H9 (cell line): ENCODE measurements around the gene FGA. TPM values are rescaled to one million over a fixed set of nuclear protein-coding genes. Genes with fewer than 3 reads are reported as not detected.

Experiments used
- DNase-seq: peaks from one replicate; pipeline ENCODE4 v3.0.0-alpha.2; 2017
- H2AFZ ChIP-seq: one replicate; pipeline ENCODE4 v1.6.1; 2013; ENCODE audit warnings: mild to moderate bottlenecking, low read length, control low read depth, moderate library complexity
- H2AK5ac ChIP-seq: 2 replicates; pipeline ENCODE4 v1.6.1; 2013; ENCODE audit warnings: low read length, control low read depth, mixed read lengths; ENCODE audit not compliant: insufficient read length
- H2BK120ac ChIP-seq: one replicate; pipeline ENCODE4 v1.6.1; 2013; ENCODE audit warnings: low read depth, mild to moderate bottlenecking, low read length, control low read depth, inconsistent platforms; ENCODE audit not compliant: poor library complexity, severe bottlenecking
- H2BK12ac ChIP-seq: 2 replicates; pipeline ENCODE4 v1.6.1; 2013; ENCODE audit warnings: low read length, control low read depth, mixed read lengths, low read depth; ENCODE audit not compliant: insufficient read length
- H2BK15ac ChIP-seq: 2 replicates; pipeline ENCODE4 v1.6.1; 2013; ENCODE audit warnings: low read depth, low read length, control low read depth
- H2BK20ac ChIP-seq: one replicate; pipeline ENCODE4 v1.6.1; 2013; ENCODE audit warnings: low read depth, mild to moderate bottlenecking, low read length, control low read depth, inconsistent platforms; ENCODE audit not compliant: poor library complexity, severe bottlenecking
- H2BK5ac ChIP-seq: 2 replicates; pipeline ENCODE4 v1.6.1; 2013; ENCODE audit warnings: low read length, control low read depth, mixed read lengths; ENCODE audit not compliant: insufficient read length
- H3K14ac ChIP-seq: 2 replicates; pipeline ENCODE4 v1.6.1; 2013; ENCODE audit warnings: low read length, control low read depth; ENCODE audit not compliant: insufficient read depth
- H3K18ac ChIP-seq: 2 replicates; pipeline ENCODE4 v1.6.1; 2013; ENCODE audit warnings: low read depth, mild to moderate bottlenecking, mixed read lengths, low read length, control low read depth; ENCODE audit not compliant: insufficient read length
- H3K23ac ChIP-seq: 2 replicates; pipeline ENCODE4 v1.6.1; 2013; ENCODE audit warnings: low read length, control low read depth, mixed read lengths, low read depth; ENCODE audit not compliant: insufficient read length
- H3K23me2 ChIP-seq: 2 replicates; pipeline ENCODE4 v1.6.1; 2013; ENCODE audit warnings: low read depth, mild to moderate bottlenecking, mixed read lengths, low read length, control low read depth; ENCODE audit not compliant: insufficient read length, poor library complexity, severe bottlenecking
- H3K27ac ChIP-seq: 2 replicates; pipeline ENCODE4 v1.5.1; 2013; ENCODE audit warnings: low read length, control low read depth, mixed read lengths, low read depth; ENCODE audit not compliant: insufficient read length
- H3K27me3 ChIP-seq: 2 replicates; pipeline ENCODE4 v1.6.1; 2013; ENCODE audit warnings: low read length, control low read depth, inconsistent platforms; ENCODE audit not compliant: insufficient read depth
- H3K4ac ChIP-seq: 2 replicates; pipeline ENCODE4 v1.6.1; 2013; ENCODE audit warnings: low read depth, mild to moderate bottlenecking, control low read depth, inconsistent platforms, low read length, moderate library complexity
- H3K4me1 ChIP-seq: 2 replicates; pipeline ENCODE4 v1.6.1; 2013; ENCODE audit warnings: low read length, control low read depth, inconsistent platforms; ENCODE audit not compliant: insufficient read depth
- H3K4me2 ChIP-seq: 2 replicates; pipeline ENCODE4 v1.6.1; 2013; ENCODE audit warnings: low read length, control low read depth, mixed read lengths; ENCODE audit not compliant: insufficient read length, insufficient read depth
- H3K56ac ChIP-seq: 2 replicates; pipeline ENCODE4 v1.6.1; 2013; ENCODE audit warnings: low read depth, mild to moderate bottlenecking, mixed read lengths, low read length, control low read depth; ENCODE audit not compliant: insufficient read length
- H3K79me1 ChIP-seq: 2 replicates; pipeline ENCODE4 v1.6.1; 2013; ENCODE audit warnings: low read depth, mild to moderate bottlenecking, moderate library complexity, low read length, control low read depth, inconsistent platforms; ENCODE audit not compliant: insufficient read depth, poor library complexity, severe bottlenecking
- H3K79me2 ChIP-seq: 2 replicates; pipeline ENCODE4 v1.6.1; 2013; ENCODE audit warnings: low read length, control low read depth, inconsistent platforms; ENCODE audit not compliant: insufficient read depth
- H3K9ac ChIP-seq: 2 replicates; pipeline ENCODE4 v1.6.1; 2013; ENCODE audit warnings: low read length, control low read depth, mixed read lengths; ENCODE audit not compliant: insufficient read length; ENCODE audit errors: extremely low read depth
- H3K9me3 ChIP-seq: one replicate; pipeline ENCODE4 v1.6.1; 2013; ENCODE audit warnings: low read depth, low read length, inconsistent platforms; ENCODE audit not compliant: control insufficient read depth
- H3T11ph ChIP-seq: one replicate; pipeline ENCODE4 v1.6.1; 2013; ENCODE audit warnings: mild to moderate bottlenecking, low read length, control low read depth, inconsistent platforms
- H4K20me1 ChIP-seq: one replicate; pipeline ENCODE4 v1.6.1; 2013; ENCODE audit not compliant: control insufficient read depth, insufficient read length, insufficient read depth
- H4K5ac ChIP-seq: 2 replicates; pipeline ENCODE4 v1.6.1; 2013; ENCODE audit warnings: low read depth, mild to moderate bottlenecking, mixed read lengths, low read length, control low read depth; ENCODE audit not compliant: insufficient read length
- H4K8ac ChIP-seq: replicated peaks from 2 replicates; pipeline ENCODE4 v1.6.1; 2013; ENCODE audit warnings: low read length, control low read depth, mixed read lengths, low read depth; ENCODE audit not compliant: insufficient read length
- H4K91ac ChIP-seq: 2 replicates; pipeline ENCODE4 v1.6.1; 2013; ENCODE audit warnings: low read depth, mild to moderate bottlenecking, moderate library complexity, mixed read lengths, low read length, control low read depth; ENCODE audit not compliant: insufficient read length
- H3K27ac Mint-ChIP-seq, 3 experiments: 2 replicates in 2 of 3; 3 replicates in 1 of 3; pipeline ENCODE4 v1.8.0; 2020 to 2021; ENCODE audit warnings: mixed read lengths in 3 of 3, mild to moderate bottlenecking in 1 of 3, moderate library complexity in 1 of 3
- H3K27me3 Mint-ChIP-seq: 2 replicates; pipeline ENCODE4 v1.8.0; 2021; ENCODE audit warnings: low read depth, mild to moderate bottlenecking, moderate library complexity, mixed read lengths
- H3K36me3 Mint-ChIP-seq, 3 experiments: 2 replicates in 2 of 3; 3 replicates in 1 of 3; pipeline ENCODE4 v1.8.0; 2020 to 2021; ENCODE audit warnings: low read depth in 3 of 3, mixed read lengths in 3 of 3; ENCODE audit not compliant: insufficient read depth in 1 of 3
- H3K4me1 Mint-ChIP-seq, 2 experiments: 2 replicates each; pipeline ENCODE4 v1.8.0; 2020; ENCODE audit warnings: mixed read lengths in 2 of 2
- H3K4me3 Mint-ChIP-seq, 2 experiments: 2 replicates in 1 of 2; 3 replicates in 1 of 2; pipeline ENCODE4 v1.8.0; 2020 to 2021; ENCODE audit warnings: mild to moderate bottlenecking in 2 of 2, mixed read lengths in 2 of 2, moderate library complexity in 1 of 2
- H3K9me3 Mint-ChIP-seq, 2 experiments: 2 replicates in 1 of 2; 3 replicates in 1 of 2; pipeline ENCODE4 v1.8.0; 2020; ENCODE audit warnings: mild to moderate bottlenecking in 2 of 2, mixed read lengths in 2 of 2, moderate library complexity in 1 of 2
- WGBS: extraction: QIAGEN DNeasy Blood & Tissue Kit; methylation state at CpG from one replicate; pipeline ENCODE4 v1.1.7; 2013; ENCODE audit warnings: missing lambda C conversion rate, low lambda C conversion rate, mixed read lengths; ENCODE audit not compliant: insufficient read length; ENCODE audit errors: extremely low coverage; 5-methylcytosine and 5-hydroxymethylcytosine counted together
- total RNA-seq: library from RNA; stranded (reverse); gene quantifications from 2 replicates; pipeline ENCODE4 v1.2.1, GENCODE V29; 2021
- TF ChIP-seq, protein P1 (sequence below): fragments of 200-600 bp; sonication (generic); conservative IDR thresholded peaks from 3 replicates; pipeline ENCODE4 v1.8.0; 2021; ENCODE audit warnings: antibody characterized with exemption, mild to moderate bottlenecking

FGA gene
- total RNA-seq, 1 experiment from 2014 or later, result not detected

DNA sequence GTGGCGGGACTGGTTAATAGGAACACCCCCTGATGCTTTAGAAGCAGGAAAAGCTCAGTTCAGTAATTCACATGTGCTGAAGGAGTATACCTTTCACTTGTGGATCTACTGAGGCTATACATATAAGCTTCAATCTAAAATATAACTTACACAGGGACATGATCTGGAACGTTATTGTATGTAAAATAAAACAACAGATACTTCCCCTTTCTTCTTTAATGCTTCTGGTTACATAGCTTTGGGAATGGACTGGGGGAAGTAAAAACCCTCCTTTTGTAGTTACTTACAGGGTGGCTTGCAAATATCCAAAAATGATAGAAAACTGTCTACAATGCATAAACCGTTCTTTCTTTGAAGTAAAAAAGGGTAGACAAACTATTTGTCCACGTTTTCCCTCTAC lies 20.0 kb upstream of the FGA start:
- Histone ChIP-seq H3K14ac (no peak overlapping the region), H3K56ac (no peak overlapping the region), H4K91ac (no peak overlapping the region), H4K20me1 (no peaks in the 10 kb centered on the region), H3K27me3 (no peaks in the 10 kb centered on the region), H3K79me1 (no peaks in the 10 kb centered on the region), H4K8ac (no peak overlapping the region), H4K5ac (no peak overlapping the region), H2AK5ac (no peak overlapping the region), H3K23ac (no peak overlapping the region), H3K27ac (no peak overlapping the region), H3K23me2 (no peaks in the 10 kb centered on the region), H3K18ac (no peak overlapping the region), H2BK5ac (no peak overlapping the region), H3K9ac (no peak overlapping the region), H3K79me2 (no peaks in the 10 kb centered on the region), H3K9me3 (no peaks in the 10 kb centered on the region), H2BK15ac (no peak overlapping the region), H3K4ac (no peak overlapping the region), H3K4me2 (no peak overlapping the region), H2BK20ac (no peak overlapping the region), H2BK12ac (no peak overlapping the region), H3T11ph (no peak overlapping the region), H3K4me1 (no peaks in the 10 kb centered on the region), H2BK120ac (no peak overlapping the region), H2AFZ (no peak overlapping the region)
- Mint-ChIP-seq H3K27me3 (no peaks in the 10 kb centered on the region), H3K4me3 (no peak overlapping the region), H3K4me1 (no peaks in the 10 kb centered on the region), H3K36me3 (no peaks in the 10 kb centered on the region), H3K9me3 (no peaks in the 10 kb centered on the region), H3K27ac (no peak overlapping the region)
- no peak for DNase-seq
- no CpG with 5 or more reads among the region's 4 CpGs for WGBS
- TF ChIP-seq, protein P1, sequence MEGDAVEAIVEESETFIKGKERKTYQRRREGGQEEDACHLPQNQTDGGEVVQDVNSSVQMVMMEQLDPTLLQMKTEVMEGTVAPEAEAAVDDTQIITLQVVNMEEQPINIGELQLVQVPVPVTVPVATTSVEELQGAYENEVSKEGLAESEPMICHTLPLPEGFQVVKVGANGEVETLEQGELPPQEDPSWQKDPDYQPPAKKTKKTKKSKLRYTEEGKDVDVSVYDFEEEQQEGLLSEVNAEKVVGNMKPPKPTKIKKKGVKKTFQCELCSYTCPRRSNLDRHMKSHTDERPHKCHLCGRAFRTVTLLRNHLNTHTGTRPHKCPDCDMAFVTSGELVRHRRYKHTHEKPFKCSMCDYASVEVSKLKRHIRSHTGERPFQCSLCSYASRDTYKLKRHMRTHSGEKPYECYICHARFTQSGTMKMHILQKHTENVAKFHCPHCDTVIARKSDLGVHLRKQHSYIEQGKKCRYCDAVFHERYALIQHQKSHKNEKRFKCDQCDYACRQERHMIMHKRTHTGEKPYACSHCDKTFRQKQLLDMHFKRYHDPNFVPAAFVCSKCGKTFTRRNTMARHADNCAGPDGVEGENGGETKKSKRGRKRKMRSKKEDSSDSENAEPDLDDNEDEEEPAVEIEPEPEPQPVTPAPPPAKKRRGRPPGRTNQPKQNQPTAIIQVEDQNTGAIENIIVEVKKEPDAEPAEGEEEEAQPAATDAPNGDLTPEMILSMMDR, result no peak
